Esophagus muscularis mucosa (tissue), 3 donors: ENCODE results near the gene TTL.

Source experiments
- CTCF ChIP-seq, 3 experiments: fragments of 200-600 bp in 2 of 3; fragments of 450-650 bp in 1 of 3; sonication (generic) in 2 of 3; IDR thresholded peaks; one replicate each; pipeline ENCODE4 v1.5.1; 2017 to 2019; ENCODE audit warnings: antibody characterized with exemption in 3 of 3, mild to moderate bottlenecking in 2 of 3, moderate library complexity in 1 of 3
- POLR2AphosphoS5 ChIP-seq, 2 donors: sonication (generic); formaldehyde crosslinking; IDR thresholded peaks; one replicate each; pipeline ENCODE4 v1.6.1; 2017; ENCODE audit warnings: antibody characterized with exemption in 2 of 2

- TF ChIP-seq POLR2AphosphoS5 (IDR thresholded peaks at IDR 0.05) (no peak), CTCF (IDR thresholded peaks at IDR 0.05) (no peak)
Measured at GRCh38 chr2:112519506-112519905, 37.5 kb downstream of the TTL start.
